SK-N-DZ (cell line): ENCODE data around the gene CREB1.
"Not testable (repeated sequence)": the region's sequence is repeated elsewhere in the genome, so short reads cannot be mapped to it uniquely, and the experiment has no call there.

Experiments
- DNase-seq: peaks from one replicate; pipeline ENCODE4 v3.0.0-alpha.2; 2015; ENCODE audit warnings: low spot score

Gene CREB1

GRCh38 chr2:207616185-207616584, 86.4 kb downstream of the CREB1 start:
- no peak for DNase-seq

DNA sequence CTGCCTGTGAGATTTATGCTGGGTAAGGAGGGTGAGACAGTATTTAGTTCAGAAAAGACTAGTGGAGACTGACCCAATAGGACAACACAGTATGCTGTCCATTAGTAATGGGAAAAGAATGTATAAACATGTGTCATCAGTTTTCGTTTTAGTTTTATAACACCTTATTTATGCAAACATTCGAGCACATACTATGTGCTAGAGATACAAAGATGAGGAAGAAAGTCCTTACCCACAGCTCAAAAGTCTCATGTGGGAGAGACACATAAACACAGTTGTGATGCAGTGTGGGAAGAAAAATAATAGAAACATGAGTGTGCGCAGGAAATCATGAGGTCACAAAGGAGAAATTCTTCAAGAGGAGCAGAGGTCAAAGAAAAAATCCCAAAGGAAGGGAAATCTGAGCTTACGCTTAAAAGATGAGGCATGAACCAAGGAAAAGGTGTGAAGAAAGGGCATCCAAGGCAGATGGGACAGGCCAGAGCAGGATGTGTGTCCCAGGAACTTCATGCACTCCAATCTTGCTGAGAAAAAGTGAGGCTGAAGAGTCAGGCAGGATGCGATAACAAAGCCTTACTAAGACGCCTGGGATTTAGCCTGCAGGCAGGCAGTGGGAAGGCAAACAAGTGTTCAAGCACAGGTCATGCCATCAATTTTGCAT, 87.4 kb downstream of the CREB1 start:
- no peak for DNase-seq

GRCh38 chr2:207619764-207620203, 90.0 kb downstream of the CREB1 start:
- DNase-seq: no peak

GRCh38 chr2:207621501-207622039, 91.8 kb downstream of the CREB1 start:
- DNase-seq: no peak

- DNase-seq: peak; percentile 43
Observed at GRCh38 chr2:207624185-207625013, 94.6 kb downstream of the CREB1 start.

DNA sequence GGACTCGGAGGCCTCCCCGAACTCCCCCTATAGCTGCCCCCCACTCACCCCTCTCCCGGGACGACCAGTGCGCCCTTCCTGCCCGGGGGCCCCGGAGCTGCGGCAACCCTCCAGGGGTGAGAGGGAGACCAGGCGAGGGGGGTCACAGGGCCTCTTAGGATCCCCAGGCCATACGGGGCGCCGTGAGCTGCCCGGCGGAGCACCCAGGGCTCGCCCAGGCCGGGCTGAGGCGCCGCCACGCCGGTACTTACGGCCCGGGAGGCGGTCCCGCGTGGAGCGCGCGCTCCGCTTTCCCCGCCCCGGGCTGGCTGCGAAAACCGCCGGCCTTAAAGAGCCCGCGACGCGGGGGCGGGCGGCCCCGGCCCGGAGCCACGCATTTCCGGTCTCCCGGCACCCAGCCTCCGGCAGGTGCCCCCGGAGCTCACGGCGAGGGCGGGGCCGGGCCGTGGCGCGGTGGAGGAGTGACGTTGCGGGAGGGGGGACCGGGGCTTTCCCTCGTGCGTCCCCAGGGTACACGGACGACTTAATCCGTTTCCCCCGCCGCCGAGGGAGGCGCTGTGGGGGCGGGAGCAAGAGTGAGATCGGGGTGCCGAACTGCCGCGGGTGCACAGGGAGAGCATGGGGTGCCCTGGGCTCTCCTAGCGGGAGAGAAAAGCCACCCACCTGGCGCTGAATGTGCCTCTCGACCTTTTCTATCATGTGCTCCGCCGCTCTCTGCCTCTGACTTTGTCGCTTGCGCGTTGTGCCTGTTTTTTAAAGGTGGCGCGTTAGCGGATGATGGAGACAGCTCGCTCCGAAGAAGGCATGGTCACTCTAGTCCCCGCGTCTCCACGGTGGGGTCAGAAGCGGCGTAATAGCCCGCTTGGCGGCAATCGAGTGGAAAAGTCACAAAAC, 95.5 kb downstream of the CREB1 start, which contains the start of gene METTL21A:
Gene METTL21A, minus strand, starts transcription at position 381 of the 894 bp plus-strand sequence. CDS start 1,019 bp downstream, outside the sequence.
- DNase-seq: peak; percentile 88

DNA sequence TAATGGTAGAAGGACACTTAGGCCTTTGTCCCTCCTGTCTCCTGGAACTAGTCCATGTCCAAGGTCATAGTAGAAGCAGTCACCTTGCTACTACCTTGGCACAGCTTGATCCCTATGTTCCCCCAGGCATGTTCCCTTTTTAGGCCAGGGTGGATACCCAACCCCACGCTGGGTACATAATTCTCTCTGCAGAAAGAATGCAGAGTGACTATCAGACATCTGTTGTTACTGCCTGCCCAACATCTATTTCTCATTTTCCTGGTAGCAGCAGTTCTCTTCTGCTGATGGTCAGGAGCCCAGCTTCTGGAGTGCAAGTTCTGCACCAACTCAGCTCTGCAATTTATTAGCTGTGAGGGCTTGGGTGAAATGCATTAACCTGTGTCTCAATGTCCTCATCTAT, 99.8 kb downstream of the CREB1 start:
- no peak for DNase-seq

DNA sequence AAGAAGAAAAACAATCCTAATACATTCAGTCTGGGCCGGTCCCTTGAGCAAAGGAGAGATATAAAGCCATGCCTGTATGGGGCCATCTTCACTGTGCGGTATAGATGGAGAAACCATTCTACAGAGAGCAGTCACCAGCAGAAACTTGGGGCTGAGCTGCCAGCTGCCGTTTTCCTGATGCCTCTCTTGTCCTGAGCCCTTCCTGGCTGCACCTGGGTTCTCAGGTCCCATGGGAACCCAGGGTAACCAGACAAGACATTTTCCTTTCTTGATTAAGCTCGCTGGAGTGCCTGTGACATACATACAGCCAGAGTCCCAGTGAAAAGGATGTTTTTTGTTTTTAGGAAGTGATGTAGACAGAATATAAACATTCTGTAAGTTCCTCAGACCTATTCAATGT, 100.7 kb downstream of the CREB1 start:
- DNase-seq: peak; percentile 73

DNA sequence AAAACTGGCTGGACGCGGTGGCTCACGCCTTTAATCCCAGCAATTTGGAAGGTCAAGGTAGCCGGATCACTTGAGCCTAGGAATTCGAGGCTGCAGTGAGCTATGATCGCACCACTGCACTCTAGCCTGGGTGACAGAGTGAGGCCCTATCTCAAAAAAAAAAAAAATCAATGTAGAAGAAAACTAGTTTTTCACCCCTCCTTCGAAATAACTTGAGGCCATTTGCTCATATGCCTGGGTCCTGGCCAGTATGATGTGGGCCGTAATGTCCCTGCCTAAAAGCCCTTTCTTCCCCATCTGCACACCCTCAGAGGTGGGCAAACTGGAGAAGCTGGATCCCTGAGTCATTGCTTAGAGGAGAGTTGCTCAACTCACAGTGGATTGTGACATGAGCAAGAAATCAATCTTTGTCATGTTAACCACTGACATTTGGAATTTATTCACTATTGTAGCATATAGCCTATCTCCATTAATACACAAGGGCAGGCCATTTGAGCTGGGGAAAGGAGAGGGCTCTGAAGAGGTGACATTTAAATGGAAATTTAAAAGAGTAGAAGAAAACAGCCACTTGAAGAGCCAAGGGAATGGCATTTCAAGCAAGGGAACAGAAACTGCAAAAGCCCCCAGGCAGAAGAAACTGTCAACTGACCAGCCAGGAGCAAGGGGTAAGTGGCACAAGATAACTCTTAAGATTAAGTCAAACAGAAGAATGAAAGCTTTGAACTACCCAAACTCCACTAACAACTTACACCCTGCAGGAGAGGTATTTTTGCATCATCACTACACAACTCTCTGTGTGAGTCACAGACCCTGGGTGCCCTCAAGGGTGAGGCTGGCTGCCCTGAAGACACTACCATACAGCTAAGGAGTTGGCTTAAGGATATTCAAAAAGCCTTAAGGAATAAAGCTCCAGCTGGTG, 103.1 kb downstream of the CREB1 start:
- DNase-seq: no peak

GRCh38 chr2:207633686-207634085, 103.9 kb downstream of the CREB1 start:
- DNase-seq: no peak

DNA sequence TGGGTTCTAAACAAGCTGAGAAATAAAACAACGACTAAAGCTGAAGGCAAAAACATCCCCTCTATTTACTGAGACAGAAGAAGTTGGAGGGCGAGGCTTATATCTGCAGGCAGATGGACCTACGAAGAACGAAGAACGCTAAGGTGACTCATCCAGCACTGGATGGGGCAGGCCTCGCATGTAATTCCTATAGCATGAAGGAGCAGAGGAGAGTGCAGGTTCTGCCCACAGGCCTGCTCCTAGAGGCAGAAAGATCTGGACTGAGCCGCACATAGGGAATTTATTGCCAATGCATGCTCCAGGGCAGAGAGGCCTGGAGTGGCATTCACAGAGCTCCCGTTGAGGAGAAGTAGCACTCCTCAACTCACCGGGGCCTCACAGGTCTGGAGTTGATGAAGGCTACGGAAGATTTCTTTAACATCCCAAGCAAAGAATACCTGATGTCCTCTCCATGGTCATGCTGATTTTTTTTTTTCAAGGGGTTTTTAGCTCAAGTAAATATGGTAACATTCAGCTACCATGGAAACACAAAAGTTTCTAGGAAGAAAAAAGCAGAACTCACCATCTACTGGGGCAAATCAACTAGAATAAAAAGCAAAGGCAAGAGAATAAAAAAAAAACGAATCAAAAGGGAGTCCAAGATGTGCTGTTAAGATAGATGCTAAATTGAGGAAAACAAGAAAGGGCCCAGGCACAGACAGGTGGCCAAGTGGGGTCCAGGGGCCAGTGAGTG, 105.9 kb downstream of the CREB1 start:
- DNase-seq: no peak

DNA sequence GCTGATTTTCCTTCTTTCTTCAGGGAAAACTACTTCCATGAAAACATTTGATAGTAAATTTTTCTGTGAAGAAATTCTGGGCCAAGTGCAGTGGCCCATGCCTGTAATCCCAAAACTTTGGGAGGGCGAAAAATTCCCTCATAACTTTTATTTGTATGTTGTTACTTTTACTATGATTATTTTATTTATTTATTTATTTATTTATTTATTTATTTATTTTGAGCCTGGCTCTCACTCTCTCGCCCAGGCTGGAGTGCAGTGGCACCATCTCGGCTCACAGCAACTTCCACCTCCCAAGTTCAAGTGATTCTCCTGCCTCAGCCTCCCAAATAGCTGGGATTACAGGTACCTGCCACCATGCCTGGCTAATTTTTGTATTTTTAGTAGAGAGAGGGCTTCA, 109.5 kb downstream of the CREB1 start:
- DNase-seq: not testable (repeated sequence)

DNA sequence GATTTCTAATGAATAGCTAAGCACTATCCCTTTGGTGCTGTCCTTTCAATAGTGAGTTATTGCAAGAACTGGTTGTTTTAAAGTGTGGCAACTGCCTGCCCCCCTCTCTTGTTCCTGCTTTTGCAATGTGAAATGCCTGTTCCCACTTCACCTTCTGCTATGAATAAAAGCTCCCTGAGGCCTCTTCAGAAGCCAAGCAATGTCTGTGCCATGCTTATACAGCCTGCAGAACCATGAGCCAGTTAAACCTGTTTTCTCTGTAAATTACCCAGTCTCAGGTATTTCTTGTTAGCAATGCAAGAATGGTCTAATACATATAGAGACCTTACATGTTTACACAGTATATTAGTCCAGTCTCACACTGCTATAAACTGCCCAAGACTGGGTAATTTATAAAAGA, 110.4 kb downstream of the CREB1 start:
- no peak for DNase-seq

- DNase-seq: no peak
Observed at GRCh38 chr2:207640661-207641060, 110.9 kb downstream of the CREB1 start.

- DNase-seq: no peak
Observed at GRCh38 chr2:207643892-207644291, 114.1 kb downstream of the CREB1 start.

GRCh38 chr2:207646582-207646981, 116.8 kb downstream of the CREB1 start:
- DNase-seq: not testable (repeated sequence)
